Dermis blood vessel endothelial cell (primary cell): ENCODE measurements around the gene RNASEH2A. TPM values are rescaled to one million over a fixed set of nuclear protein-coding genes. Genes with fewer than 3 reads are reported as not detected.
"Not testable (repeated sequence)": the region's sequence is repeated elsewhere in the genome, so short reads cannot be mapped to it uniquely, and the experiment has no call there.

Experiments
- DNase-seq: peaks from one replicate; pipeline ENCODE4 v3.0.0; 2010
- total RNA-seq: library from RNA; depleted of rRNA; stranded (reverse); fragments of >200 nt; gene quantifications from 2 replicates; pipeline ENCODE4 v1.2.3, GENCODE V29; 2014

Gene RNASEH2A
- total RNA-seq, 1 donor from 2014 or later = 19.6 TPM

- no peak for DNase-seq
Observed at GRCh38 chr19:12794196-12794941, 12.0 kb upstream of the RNASEH2A start.

- no peak for DNase-seq
Observed at GRCh38 chr19:12794971-12795381, 11.4 kb upstream of the RNASEH2A start.

GRCh38 chr19:12796146-12797071 is 10.0 kb upstream of the RNASEH2A start:
- peak; percentile 89 for DNase-seq

GRCh38 chr19:12797141-12797587 is 9.2 kb upstream of the RNASEH2A start:
- DNase-seq = no peak

GRCh38 chr19:12797607-12798006 is 8.8 kb upstream of the RNASEH2A start:
- DNase-seq = not testable (repeated sequence)

- no peak for DNase-seq
Observed at GRCh38 chr19:12799742-12800465, 6.5 kb upstream of the RNASEH2A start.

GRCh38 chr19:12800466-12800770 is 6.0 kb upstream of the RNASEH2A start:
- no peak for DNase-seq

- no peak for DNase-seq
Observed at GRCh38 chr19:12800923-12801465, 5.4 kb upstream of the RNASEH2A start.

GRCh38 chr19:12801466-12802266 is 4.7 kb upstream of the RNASEH2A start, which contains the start of the genes PRDX2 and THSD8:
Gene PRDX2, minus strand, starts transcription at chr19:12801800. Its CDS starts 539 bp downstream, at chr19:12801261.
Gene THSD8, plus strand, starts transcription at chr19:12802069. Its CDS starts 3 bp downstream, at chr19:12802072.
- DNase-seq = peak; percentile 84

GRCh38 chr19:12802267-12803106 is 3.9 kb upstream of the RNASEH2A start:
- no peak for DNase-seq

GRCh38 chr19:12804051-12804450 is 2.3 kb upstream of the RNASEH2A start:
- DNase-seq = no peak

- no peak for DNase-seq
Observed at GRCh38 chr19:12815088-12815487, 8.7 kb downstream of the RNASEH2A start.

- DNase-seq = not testable (repeated sequence)
Observed at GRCh38 chr19:12817188-12817587, 10.8 kb downstream of the RNASEH2A start.

GRCh38 chr19:12817810-12818209 is 11.4 kb downstream of the RNASEH2A start:
- DNase-seq = not testable (repeated sequence)

- no peak for DNase-seq
Observed at GRCh38 chr19:12821761-12822160, 15.4 kb downstream of the RNASEH2A start.

- DNase-seq = peak; percentile 41
Observed at GRCh38 chr19:12825254-12826131, 19.1 kb downstream of the RNASEH2A start.

- DNase-seq = peak; percentile 24
Observed at GRCh38 chr19:12828494-12828893, 22.1 kb downstream of the RNASEH2A start.

- DNase-seq = no peak
Observed at GRCh38 chr19:12833418-12833737, 27.0 kb downstream of the RNASEH2A start.

GRCh38 chr19:12833738-12834565 is 27.6 kb downstream of the RNASEH2A start:
- no peak for DNase-seq
